Liver (tissue), 3 donors: Measurements from ENCODE around the gene CAMK1D.
"Not testable (repeated sequence)": the region's sequence is repeated elsewhere in the genome, so short reads cannot be mapped to it uniquely, and the experiment has no call there.

Source experiments
- ATF3 ChIP-seq: IDR thresholded peaks from 2 replicates; pipeline ENCODE4 v1.6.1; 2016; ENCODE audit warnings: antibody characterized with exemption
- CTCF ChIP-seq: fragments of 150-350 bp; IDR thresholded peaks from 2 replicates; pipeline ENCODE4 v1.5.1; 2017; ENCODE audit warnings: improper control_type of control experiment, low read depth, low read length; ENCODE audit not compliant: missing input control
- EGR1 ChIP-seq, 2 donors: IDR thresholded peaks; 2 replicates each; pipeline ENCODE4 v1.6.1; 2016 to 2018; ENCODE audit warnings: antibody characterized with exemption in 2 of 2, low read depth in 2 of 2
- FOXA1 ChIP-seq: IDR thresholded peaks from 2 replicates; pipeline ENCODE4 v1.6.1; 2016; ENCODE audit warnings: antibody characterized with exemption
- GABPA ChIP-seq, 2 donors: IDR thresholded peaks in 1 of 2; conservative IDR thresholded peaks in 1 of 2; 2 replicates each; pipeline ENCODE4 v1.6.1; 2016; ENCODE audit warnings: antibody characterized with exemption in 2 of 2, mild to moderate bottlenecking in 1 of 2, moderate library complexity in 1 of 2
- HNF4A ChIP-seq, 2 donors: conservative IDR thresholded peaks; 2 replicates each; pipeline ENCODE4 v1.6.1; 2016; ENCODE audit warnings: antibody characterized with exemption in 2 of 2, mild to moderate bottlenecking in 2 of 2
- HNF4G ChIP-seq: IDR thresholded peaks from 2 replicates; pipeline ENCODE4 v1.6.1; 2016; ENCODE audit warnings: antibody characterized with exemption
- MAX ChIP-seq: IDR thresholded peaks from 2 replicates; pipeline ENCODE4 v1.6.1; 2016; ENCODE audit warnings: antibody characterized with exemption
- RAD21 ChIP-seq, 2 donors: IDR thresholded peaks; 2 replicates each; pipeline ENCODE4 v1.6.1; 2016; ENCODE audit warnings: antibody characterized with exemption in 2 of 2, mild to moderate bottlenecking in 2 of 2
- REST ChIP-seq: IDR thresholded peaks from 2 replicates; pipeline ENCODE4 v1.6.1; 2016; ENCODE audit warnings: antibody characterized with exemption, mild to moderate bottlenecking
- TAF1 ChIP-seq: conservative IDR thresholded peaks from 2 replicates; pipeline ENCODE4 v1.6.1; 2016; ENCODE audit warnings: antibody characterized with exemption, mild to moderate bottlenecking
- YY1 ChIP-seq: IDR thresholded peaks from 2 replicates; pipeline ENCODE4 v1.6.1; 2016; ENCODE audit warnings: antibody characterized with exemption, mild to moderate bottlenecking
- ZBTB33 ChIP-seq: IDR thresholded peaks from 2 replicates; pipeline ENCODE4 v1.6.1; 2016; ENCODE audit warnings: antibody characterized with exemption
- donor health status: healthy.
- donor health status: healthy.

- TF ChIP-seq RAD21 (IDR thresholded peaks at IDR 0.05); REST; CTCF; YY1; GABPA (IDR thresholded peaks at IDR 0.05 in 1 of 2, conservative IDR thresholded peaks at IDR 0.05 in 1 of 2); ZBTB33; EGR1 (IDR thresholded peaks at IDR 0.05; ENCODE audit: low read depth in 2 of 2); TAF1; MAX; FOXA1; HNF4G; HNF4A (conservative IDR thresholded peaks at IDR 0.05); ATF3: not testable (repeated sequence)
Measured at GRCh38 chr10:12743466-12743865, 394.1 kb downstream of the CAMK1D start.
